ENCODE data around the gene UBA1. TPM values are rescaled to one million over a fixed set of nuclear protein-coding genes. Genes with fewer than 3 reads are reported as not detected.

The UBA1 gene
- total and polyA plus RNA-seq, 2 of the 8 experiments (the other 6 are each of a cell fraction or from before 2014, with no cell fraction given), result 313 to 458 TPM

- POLR2A ChIA-PET (ENCODE audit: partially characterized antibody), result interaction anchor here (0.6 kb wide), 1 partner anchor 207 kb away, joined by 4 read pairs; no protein-coding TSS in a partner anchor
- H3K9ac ChIP-seq (replicated peaks in 1 of 4; ENCODE audit: extremely low read depth in 1 of 4, low read depth in 3 of 4, low read length in 3 of 4), result no peak overlapping the region
- no peak for DNase-seq (ENCODE audit: low read depth in 1 of 2, low spot score in 2 of 2)
- TF ChIP-seq EZH2 (IDR thresholded peaks at IDR 0.05; ENCODE audit: low read depth, low read length, severe bottlenecking) (no peak), SIX5 (IDR thresholded peaks at IDR 0.05; ENCODE audit: low read depth, low read length) (no peak), RNF2 (IDR thresholded peaks at IDR 0.05; ENCODE audit: borderline replicate concordance, low read depth, low read length, missing control alignments, poor library complexity, severe bottlenecking) (no peak), TBP (IDR thresholded peaks at IDR 0.05; ENCODE audit: low read depth, low read length) (no peak), CTCF (IDR thresholded peaks at IDR 0.05; ENCODE audit: control extremely low read depth in 1 of 3, insufficient read depth in 1 of 3, low read depth in 1 of 3, low read length in 3 of 3) (no peak), CHD2 (IDR thresholded peaks at IDR 0.05; ENCODE audit: low read length) (no peak), SP4 (IDR thresholded peaks at IDR 0.05; ENCODE audit: low read length) (no peak), POLR2AphosphoS5 (IDR thresholded peaks at IDR 0.05; ENCODE audit: low read depth, low read length) (no peak), ASH2L (IDR thresholded peaks at IDR 0.05; ENCODE audit: low read length) (no peak)
- TF ChIP-seq, protein P1, sequence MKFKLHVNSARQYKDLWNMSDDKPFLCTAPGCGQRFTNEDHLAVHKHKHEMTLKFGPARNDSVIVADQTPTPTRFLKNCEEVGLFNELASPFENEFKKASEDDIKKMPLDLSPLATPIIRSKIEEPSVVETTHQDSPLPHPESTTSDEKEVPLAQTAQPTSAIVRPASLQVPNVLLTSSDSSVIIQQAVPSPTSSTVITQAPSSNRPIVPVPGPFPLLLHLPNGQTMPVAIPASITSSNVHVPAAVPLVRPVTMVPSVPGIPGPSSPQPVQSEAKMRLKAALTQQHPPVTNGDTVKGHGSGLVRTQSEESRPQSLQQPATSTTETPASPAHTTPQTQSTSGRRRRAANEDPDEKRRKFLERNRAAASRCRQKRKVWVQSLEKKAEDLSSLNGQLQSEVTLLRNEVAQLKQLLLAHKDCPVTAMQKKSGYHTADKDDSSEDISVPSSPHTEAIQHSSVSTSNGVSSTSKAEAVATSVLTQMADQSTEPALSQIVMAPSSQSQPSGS (IDR thresholded peaks at IDR 0.05; ENCODE audit: low read length), result no peak
Measured at GRCh38 chrX:47175588-47175980, 18.0 kb upstream of the UBA1 start.

More at GRCh38 chrX:47175588-47175980, 18.0 kb upstream of the UBA1 start:
- Histone ChIP-seq H3K4me1 (replicated peaks in 1 of 4; ENCODE audit: control insufficient read depth in 3 of 4, insufficient read depth in 4 of 4, low read length in 3 of 4) (no peaks in the 10 kb centered on the region), H2BK15ac (ENCODE audit: low read length) (no peak overlapping the region), H3K79me1 (ENCODE audit: low read depth, low read length) (no peaks in the 10 kb centered on the region; the same call in 1 of the 2 replicates), H3K79me2 (ENCODE audit: control insufficient read depth in 1 of 2, insufficient read depth in 2 of 2, low read length in 2 of 2) (no peaks in the 10 kb centered on the region), H4K8ac (ENCODE audit: extremely low read depth, insufficient read depth, low read length) (no peak overlapping the region), H3K23ac (ENCODE audit: insufficient read length) (no peak overlapping the region), H2BK5ac (ENCODE audit: low read depth, low read length) (no peak overlapping the region), H2BK12ac (ENCODE audit: low read depth, low read length) (no peak overlapping the region), H3K56ac (replicated peaks; ENCODE audit: insufficient read length, low read depth, low read length) (no peak overlapping the region), H4K91ac (replicated peaks; ENCODE audit: insufficient read length, low read length) (no peak overlapping the region), H2BK20ac (ENCODE audit: low read length) (no peak overlapping the region), H4K5ac (ENCODE audit: insufficient read length, low read depth, low read length) (no peak overlapping the region), H3K4me3 (ENCODE audit: extremely low read depth in 1 of 4, insufficient read depth in 2 of 4, low read depth in 3 of 4, low read length in 4 of 4) (no peak overlapping the region), H3K18ac (ENCODE audit: extremely low read depth, low read length) (no peak overlapping the region), H2AFZ (ENCODE audit: low read length) (no peak overlapping the region), H3K4ac (replicated peaks; ENCODE audit: insufficient read length, low read depth, low read length) (no peak overlapping the region), H3K4me2 (ENCODE audit: insufficient read depth in 1 of 2, low read depth in 2 of 2, low read length in 2 of 2) (no peak overlapping the region), H2BK120ac (replicated peaks; ENCODE audit: low read depth, low read length) (no peak overlapping the region), H3K9me3 (ENCODE audit: insufficient read depth in 2 of 2, low read depth in 1 of 2, low read length in 1 of 2) (no peaks in the 10 kb centered on the region), H3K36me3 (ENCODE audit: control insufficient read depth in 2 of 4, insufficient read depth in 4 of 4, low read length in 3 of 4) (peaks cover 2 to 44% (median 24%) of the 10 kb centered on the region in 4 experiments; a peak in 7 of 8 replicates), H3K27ac (ENCODE audit: low read depth, low read length) (no peak overlapping the region), H4K20me1 (replicated peaks in 1 of 2; ENCODE audit: control insufficient read depth in 1 of 2, insufficient read depth in 2 of 2, low read length in 2 of 2) (peaks cover 0 to 4% of the 10 kb centered on the region in 2 experiments), H3K23me2 (ENCODE audit: low read depth, low read length) (no peaks in the 10 kb centered on the region), H3K27me3 (replicated peaks in 1 of 4; ENCODE audit: control insufficient read depth in 3 of 4, extremely low read depth in 1 of 4, insufficient read depth in 3 of 4, low read length in 3 of 4) (no peaks in the 10 kb centered on the region), H3K14ac (ENCODE audit: insufficient read length) (no peak overlapping the region), H2AK5ac (ENCODE audit: low read depth, low read length) (no peak overlapping the region)
- FAIRE-seq, result no peak
- WGBS, 2 experiments (ENCODE audit: extremely low coverage in 1 of 2, insufficient coverage in 1 of 2, insufficient read length in 1 of 2, insufficient replicate concordance in 2 of 2, low coverage in 1 of 2, low lambda C conversion rate in 2 of 2, missing lambda C conversion rate in 1 of 2), result 97% methylated on average over 5 of the region's 12 CpGs; no CpG with 5 or more reads in 1 of the 2 experiments
- CTCF ChIA-PET (ENCODE audit: partially characterized antibody), result interaction anchor here (0.7 kb wide), 1 partner anchor 25 kb away, joined by 3 read pairs; no protein-coding TSS in a partner anchor

Data from H1 (cell line).